ENCODE results near the gene TMEM179.

Gene TMEM179

GRCh38 chr14:104544362-104544961, 60.1 kb downstream of the TMEM179 start:
- DNase-seq (ENCODE audit: low read depth): no peak

DNA sequence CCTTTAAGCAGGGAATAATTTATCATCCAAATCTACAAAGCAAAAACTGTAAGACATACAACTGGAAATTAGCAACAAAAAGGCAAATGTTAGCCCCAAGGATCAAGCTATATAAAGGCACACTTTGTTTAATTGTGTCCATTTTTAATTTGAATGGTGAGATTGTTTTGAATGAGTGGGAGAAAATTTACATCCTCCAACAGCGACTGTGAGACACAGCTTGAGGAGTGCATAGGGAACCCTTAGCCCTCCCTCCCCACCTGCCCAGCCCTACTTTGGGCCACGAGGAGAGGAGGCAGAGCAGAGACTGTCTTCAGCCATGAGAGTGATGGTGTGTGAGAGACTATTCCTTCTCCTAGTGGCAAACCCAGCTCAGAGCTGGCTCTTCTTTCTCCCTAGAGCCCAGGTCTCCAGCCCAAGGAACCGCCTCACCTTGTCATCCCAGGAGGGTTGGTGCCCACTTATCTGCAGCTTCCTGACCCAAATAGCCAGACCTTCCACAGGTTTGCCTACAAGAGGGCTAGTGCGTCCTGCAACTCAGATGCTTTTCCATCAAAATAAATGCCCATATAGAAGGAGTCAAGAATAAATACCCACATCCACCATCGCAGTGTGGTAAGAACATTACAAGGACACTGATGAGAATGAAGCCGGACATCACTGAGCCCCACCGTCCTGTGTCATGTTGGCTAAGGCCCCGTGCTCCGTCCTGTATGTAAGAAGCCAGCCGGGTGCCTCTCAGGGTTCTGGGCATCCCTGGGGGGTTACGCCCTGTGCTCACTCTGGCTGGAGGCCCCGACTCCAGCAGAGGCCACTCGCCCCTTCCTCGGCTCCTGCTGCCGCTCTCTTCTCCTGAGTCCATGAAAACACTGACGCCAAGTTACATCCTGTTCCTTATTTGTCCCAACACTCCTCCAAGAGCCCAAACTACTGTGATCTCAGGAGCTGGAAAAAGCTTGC, 61.4 kb downstream of the TMEM179 start:
- no peak for DNase-seq (ENCODE audit: low read depth)

- DNase-seq (ENCODE audit: low read depth): no peak
These were observed 62.6 kb downstream of the TMEM179 start for GRCh38 chr14:104541905-104542465.

All from activated T-helper 9 cell treated with anti-CD3 and anti-CD28 coated beads, Interleukin-2, amount 50 U/mL, for 16 hours (primary cell).